ENCODE data around the gene DSPP.
"Not testable (repeated sequence)": the region's sequence is repeated elsewhere in the genome, so short reads cannot be mapped to it uniquely, and the experiment has no call there.

The DSPP gene

DNA sequence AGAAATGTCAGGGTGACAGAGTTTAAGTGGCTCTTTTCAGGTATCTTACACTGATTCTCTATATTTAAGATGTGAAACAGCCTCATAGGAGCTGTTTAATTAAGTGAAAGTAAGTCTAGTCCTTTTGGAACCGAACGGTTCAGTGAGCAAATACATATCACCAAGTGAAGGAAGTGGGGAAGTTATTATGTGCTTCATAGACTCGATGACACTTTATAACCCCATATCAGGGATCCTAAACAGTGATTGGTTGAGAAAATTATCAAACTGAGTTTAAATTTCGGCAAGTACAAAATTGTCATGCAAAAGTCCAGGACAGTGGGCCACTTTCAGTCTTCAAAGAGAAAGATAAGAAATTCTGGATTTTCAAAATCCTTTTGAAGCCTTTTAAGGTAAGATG lies at the start of gene DSPP:
TSS of gene DSPP (plus strand) at position 301 of the 400 bp plus-strand sequence. CDS start 2,380 bp downstream, outside the sequence.
- DNase-seq (ENCODE audit: low spot score): no peak

DNA sequence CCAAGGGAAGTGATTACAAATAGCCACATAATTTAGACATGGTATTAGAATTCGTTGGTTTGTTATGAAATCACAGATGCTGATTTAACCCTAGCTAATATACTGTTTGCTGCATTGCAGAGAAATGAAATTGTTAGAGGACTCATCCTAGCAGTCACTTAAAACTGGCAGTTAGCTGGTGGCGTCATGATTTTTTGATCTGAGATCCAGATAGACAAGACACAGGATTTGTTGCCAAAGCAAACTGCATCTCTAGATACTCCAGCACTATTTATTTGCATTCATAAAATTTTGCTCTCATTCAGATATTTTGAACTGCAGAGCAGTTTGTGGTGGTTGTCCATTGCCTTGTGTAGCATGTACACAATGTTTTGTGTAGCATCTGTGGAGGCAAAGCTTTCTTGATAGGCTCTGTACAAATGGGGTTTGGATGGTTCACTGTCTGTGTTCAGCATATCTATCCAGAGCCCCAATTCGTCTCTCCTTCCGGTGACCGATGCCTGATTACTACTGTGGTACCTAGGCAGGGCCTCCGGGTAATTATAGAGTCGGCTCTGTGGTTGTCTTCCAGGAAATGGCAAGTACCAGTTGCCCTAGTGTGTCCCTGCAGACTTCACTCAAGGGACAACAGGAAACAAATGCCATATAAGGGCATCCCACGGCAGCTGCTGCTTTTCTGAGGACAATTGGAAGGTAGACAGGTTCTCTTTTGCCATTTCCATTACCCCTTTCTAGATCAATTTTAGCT lies 49.1 kb upstream of the DSPP start:
- peak; percentile 12 for DNase-seq (ENCODE audit: low spot score)

DNA sequence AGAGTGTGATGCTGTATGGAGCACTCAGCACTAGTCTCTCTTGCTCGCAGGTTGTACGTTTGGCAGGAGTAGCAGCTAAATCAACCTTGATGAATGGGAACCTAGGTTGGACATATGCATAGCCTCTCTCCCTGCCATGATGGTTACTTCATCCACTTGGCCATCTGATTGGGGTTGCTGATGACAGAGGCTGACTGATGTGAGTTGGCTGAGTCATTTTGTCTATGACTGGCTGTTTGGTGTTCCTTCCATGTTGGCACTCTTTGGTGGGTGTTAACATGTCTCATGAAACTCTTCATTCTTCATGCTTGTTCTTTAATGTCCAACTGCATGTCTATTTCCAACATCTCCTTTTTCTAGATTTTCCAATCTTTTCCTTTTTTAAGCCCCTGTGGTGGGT lies 47.5 kb upstream of the DSPP start:
- DNase-seq (ENCODE audit: low spot score): no peak

DNA sequence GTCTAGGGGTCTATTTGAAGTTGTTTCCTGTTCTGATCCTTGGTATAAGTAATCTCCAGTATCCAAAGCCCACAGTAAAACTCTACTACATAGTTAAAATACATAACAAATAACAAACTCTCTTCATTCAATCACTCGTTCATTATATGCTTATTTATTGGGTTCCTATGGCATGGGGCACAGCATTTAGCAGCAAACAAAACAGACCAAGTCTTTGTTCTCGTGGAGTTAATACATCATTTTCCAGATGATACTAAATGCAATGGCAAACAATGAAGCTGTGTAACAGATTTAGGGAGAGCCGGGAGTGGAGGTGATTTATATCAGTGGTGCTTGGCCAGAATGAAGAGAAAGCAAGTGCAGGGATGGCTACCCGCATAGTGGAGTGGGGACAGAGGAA lies 42.6 kb upstream of the DSPP start:
- DNase-seq (ENCODE audit: low spot score): no peak

- DNase-seq (ENCODE audit: low spot score): no peak
Measured at GRCh38 chr4:87566276-87566675, 42.1 kb upstream of the DSPP start.

DNA sequence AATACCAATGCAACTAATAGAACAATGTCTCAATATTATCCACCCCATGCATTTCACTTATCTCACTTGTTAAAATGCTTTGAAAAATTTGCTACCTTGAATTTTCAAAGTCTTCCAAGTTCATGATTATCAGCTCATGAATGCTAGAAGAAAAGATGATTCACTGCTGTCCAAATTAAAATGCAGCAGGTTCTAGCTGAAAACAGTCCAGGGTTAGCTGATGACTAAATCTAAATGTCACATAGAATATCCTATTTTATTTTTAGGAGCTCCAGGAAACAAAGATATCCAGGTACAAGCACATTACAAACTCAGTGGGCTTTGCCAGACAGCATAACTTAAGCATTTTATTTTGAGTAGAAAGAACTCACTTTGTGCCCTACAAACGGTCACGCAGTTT lies 41.1 kb upstream of the DSPP start:
- DNase-seq (ENCODE audit: low spot score): no peak

DNA sequence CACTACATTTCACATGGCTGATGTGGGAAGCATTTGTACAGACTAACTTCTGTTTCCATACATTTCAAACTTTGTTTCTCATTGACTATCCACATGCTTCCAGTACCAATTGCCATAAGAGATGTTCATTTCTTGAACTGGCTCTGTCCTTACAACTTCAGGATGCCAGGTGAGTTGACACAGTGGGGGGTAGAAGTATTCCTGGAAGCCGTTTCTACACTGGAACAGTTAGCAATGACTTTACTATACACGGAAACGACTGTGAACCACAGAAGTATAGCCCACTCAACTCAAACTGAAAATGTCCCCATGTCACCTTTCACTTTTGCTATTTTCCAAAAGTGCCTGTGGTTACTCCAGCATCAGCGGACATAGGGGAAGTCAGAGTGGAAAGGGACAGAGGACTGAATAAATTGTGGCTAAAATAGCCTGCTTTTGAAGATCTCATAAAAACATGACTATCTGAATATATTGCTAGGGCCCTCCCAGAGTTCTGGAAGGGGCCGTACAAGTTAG lies 38.0 kb upstream of the DSPP start:
- DNase-seq (ENCODE audit: low spot score): no peak

DNA sequence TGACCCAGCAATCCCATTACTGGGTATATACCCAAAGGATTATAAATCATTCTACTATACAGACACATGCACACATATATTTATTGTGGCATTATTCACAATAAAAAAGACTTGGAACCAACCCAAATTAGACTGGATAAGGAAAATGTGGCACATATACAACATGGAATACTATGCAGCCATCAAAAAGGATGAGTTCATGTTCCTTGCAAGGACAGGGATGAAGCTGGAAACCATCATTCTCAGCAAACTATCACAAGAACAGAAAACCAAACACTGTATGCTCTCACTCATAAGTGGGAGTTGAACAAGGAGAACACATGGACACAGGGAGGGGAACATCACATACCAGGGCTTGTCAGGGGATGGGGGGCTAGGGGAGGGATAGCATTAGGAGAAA lies 34.0 kb upstream of the DSPP start:
- DNase-seq (ENCODE audit: low spot score): not testable (repeated sequence)

- DNase-seq (ENCODE audit: low spot score): no peak
Measured at GRCh38 chr4:87574996-87575395, 33.3 kb upstream of the DSPP start.

GRCh38 chr4:87575408-87575807 lies 32.9 kb upstream of the DSPP start:
- no peak for DNase-seq (ENCODE audit: low spot score)

DNA sequence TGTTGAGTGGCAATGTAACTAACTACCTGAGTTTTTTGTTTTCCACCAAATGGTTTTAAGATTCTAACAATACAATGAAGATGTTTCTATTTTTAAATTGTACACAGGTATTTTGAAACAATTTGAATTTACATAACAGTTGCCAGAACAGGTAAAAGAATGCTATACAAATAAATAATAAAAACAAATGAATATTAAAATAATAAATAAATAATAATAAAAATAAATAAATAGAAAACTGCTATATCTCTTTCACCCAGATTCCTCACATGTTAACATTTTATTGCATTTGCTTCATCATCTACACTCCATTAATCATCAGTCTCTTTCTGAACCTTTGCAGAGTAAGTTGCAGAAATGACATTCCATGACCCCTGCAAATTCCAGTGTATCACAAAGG lies 32.3 kb upstream of the DSPP start:
- no peak for DNase-seq (ENCODE audit: low spot score)

DNA sequence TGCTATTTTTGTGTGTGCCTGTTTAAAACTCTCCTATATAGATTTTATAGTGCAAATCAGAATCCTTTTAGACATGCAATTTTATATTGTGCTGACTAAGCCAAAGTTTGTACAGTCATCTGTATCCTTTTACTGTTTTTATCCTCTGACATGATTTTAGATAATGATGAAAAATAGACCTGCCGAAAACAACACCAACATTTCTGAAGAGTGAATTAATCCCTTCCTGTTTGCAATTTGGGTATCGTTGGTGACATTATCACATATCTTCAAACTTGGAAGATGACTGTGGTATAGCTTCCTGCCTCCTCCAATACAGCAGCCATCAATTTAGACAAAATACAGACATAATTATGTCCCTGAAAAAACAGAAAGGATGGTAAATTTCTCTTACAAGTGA lies 28.9 kb upstream of the DSPP start:
- no peak for DNase-seq (ENCODE audit: low spot score)

GRCh38 chr4:87580057-87580456 lies 28.3 kb upstream of the DSPP start:
- DNase-seq (ENCODE audit: low spot score): no peak

- no peak for DNase-seq (ENCODE audit: low spot score)
Measured at GRCh38 chr4:87584222-87584908, 24.0 kb upstream of the DSPP start.

- no peak for DNase-seq (ENCODE audit: low spot score)
Measured at GRCh38 chr4:87589531-87589930, 18.8 kb upstream of the DSPP start.

DNA sequence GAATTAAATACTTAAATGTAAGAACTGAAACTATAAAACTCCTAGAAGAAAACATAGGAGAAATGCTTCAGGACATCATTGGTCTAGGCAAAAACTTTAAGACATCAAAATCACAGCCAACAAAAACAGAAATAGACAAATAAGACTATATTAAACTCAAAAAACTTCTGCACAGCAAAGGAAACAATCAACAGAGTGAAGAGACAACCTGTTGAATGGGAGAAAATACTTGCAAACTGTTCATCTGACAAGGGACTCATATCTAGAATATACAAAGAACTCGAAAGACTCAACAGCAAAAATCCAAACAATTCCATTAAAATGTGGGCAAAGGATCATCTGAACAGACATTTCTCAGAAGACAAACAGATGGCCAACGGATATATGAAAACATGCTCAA lies 16.2 kb upstream of the DSPP start:
- no peak for DNase-seq (ENCODE audit: low spot score)

- DNase-seq (ENCODE audit: low spot score): no peak
Measured at GRCh38 chr4:87601361-87601760, 7.0 kb upstream of the DSPP start.

DNA sequence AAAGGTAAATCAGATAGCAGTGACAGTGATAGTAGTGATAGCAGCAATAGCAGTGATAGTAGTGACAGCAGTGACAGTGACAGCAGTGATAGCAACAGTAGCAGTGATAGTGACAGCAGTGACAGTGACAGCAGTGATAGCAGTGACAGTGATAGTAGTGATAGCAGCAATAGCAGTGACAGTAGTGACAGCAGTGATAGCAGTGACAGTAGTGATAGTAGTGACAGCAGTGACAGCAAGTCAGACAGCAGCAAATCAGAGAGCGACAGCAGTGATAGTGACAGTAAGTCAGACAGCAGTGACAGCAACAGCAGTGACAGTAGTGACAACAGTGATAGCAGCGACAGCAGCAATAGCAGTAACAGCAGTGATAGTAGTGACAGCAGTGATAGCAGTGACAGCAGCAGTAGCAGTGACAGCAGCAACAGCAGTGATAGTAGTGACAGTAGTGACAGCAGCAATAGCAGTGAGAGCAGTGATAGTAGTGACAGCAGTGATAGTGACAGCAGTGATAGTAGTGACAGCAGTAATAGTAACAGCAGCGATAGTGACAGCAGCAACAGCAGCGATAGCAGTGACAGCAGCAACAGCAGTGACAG lies 6.1 kb downstream of the DSPP start:
- DNase-seq (ENCODE audit: low spot score): no peak

GRCh38 chr4:87616268-87616667 lies 7.9 kb downstream of the DSPP start:
- DNase-seq (ENCODE audit: low spot score): no peak

DNA sequence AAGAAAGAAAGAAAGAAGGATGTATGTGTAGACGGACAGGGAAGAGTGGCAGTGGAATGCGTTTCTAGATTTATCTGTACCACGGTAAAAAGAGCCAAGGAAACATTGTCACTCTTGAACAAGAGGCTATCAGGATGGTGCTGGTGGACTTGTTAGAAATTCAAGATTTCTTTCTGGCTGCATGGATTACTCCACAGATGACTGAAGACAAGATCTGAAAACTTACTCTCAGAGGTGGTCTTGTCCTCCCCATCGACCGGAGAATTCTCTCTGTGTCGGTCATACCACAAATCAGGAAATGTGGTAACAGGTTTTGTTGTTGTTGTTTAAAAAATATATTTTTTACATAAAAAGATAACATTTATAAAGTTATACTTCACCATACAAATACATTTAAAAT lies 11.8 kb downstream of the DSPP start:
- no peak for DNase-seq (ENCODE audit: low spot score)

DNA sequence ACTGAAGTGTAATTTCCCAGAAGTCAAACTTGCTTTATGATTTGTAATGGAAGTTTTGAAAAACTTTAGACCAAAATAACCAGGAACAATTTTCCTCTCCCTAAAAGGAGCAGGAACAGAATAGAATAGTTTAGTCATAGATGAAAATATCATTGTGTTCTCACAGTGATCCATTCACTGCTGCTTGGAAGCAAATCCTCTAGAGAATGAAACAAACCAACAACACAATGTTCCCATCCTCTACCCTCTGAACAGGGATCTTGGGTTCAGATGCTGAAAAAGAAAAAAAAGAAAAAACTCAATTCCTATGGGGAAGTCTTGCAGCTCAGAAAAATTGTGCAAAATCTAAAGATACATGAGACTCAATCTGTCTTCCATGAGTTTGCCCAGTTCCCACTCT lies 12.2 kb downstream of the DSPP start:
- no peak for DNase-seq (ENCODE audit: low spot score)

GRCh38 chr4:87622303-87622702 lies 14.0 kb downstream of the DSPP start:
- DNase-seq (ENCODE audit: low spot score): no peak

GRCh38 chr4:87624698-87625097 lies 16.4 kb downstream of the DSPP start:
- DNase-seq (ENCODE audit: low spot score): no peak
